ENCODE results near the gene TMED4. TPM values are rescaled to one million over a fixed set of nuclear protein-coding genes. Genes with fewer than 3 reads are reported as not detected.

TMED4 gene
- total RNA-seq, 1 donor from 2014 or later = 67.9 TPM

- intact Hi-C loops (cut with DNase I) = no loop called here
- ATAC-seq = peak; percentile 9
- DNase-seq (ENCODE audit: low spot score) = no peak
These were observed 48.6 kb downstream of the TMED4 start for GRCh38 chr7:44533301-44534055.

GRCh38 chr7:44531421-44532380, 50.3 kb downstream of the TMED4 start:
- DNase-seq (ENCODE audit: low spot score) = no peak
- intact Hi-C loops (cut with DNase I) = no loop called here
- no peak for ATAC-seq

DNA sequence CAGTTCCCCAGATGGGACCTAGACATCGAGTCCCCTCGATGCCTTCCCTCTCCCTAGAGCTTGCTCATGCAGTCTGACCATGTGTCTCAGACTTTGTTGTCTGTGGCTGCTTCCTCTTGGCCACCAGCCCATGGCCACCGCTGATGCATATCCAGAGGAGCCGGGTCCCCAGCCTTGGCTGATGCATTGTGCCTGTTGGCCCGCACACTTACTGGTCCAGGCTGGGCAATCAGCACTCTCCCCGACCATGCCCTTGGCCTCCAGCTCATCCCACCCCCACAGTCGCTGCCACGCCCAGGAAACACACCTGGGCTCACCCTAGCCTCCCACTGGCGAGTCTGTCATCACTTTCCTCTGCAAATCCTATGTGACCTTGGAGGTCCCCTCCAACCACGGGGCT, 51.0 kb downstream of the TMED4 start:
- ATAC-seq = no peak
- no peak for DNase-seq (ENCODE audit: low spot score)
- intact Hi-C loops (cut with DNase I) = no loop called here

Other genes starting within 250 kb of the TMED4 start
- 101 TPM for gene NUDCD3, start 91.6 kb downstream of the TMED4 start, total RNA-seq
- 0.45 TPM for gene NPC1L1, start 40.9 kb downstream of the TMED4 start, total RNA-seq
- gene DDX56, start 8.3 kb downstream of the TMED4 start, total RNA-seq = 58.4 TPM
- gene OGDH, start 24.4 kb upstream of the TMED4 start, total RNA-seq = 91.3 TPM
- gene ZMIZ2, start 166.6 kb upstream of the TMED4 start, total RNA-seq = 92.7 TPM
- 637 TPM for gene PPIA, start 214.4 kb upstream of the TMED4 start, total RNA-seq